Measurements from ENCODE around the gene TIGD1. TPM values are rescaled to one million over a fixed set of nuclear protein-coding genes. Genes with fewer than 3 reads are reported as not detected.
A peak's percentile ranks its signal among the peaks of the same experiment; 100 is the strongest.

The TIGD1 gene
- total RNA-seq, 1 experiment from 2014 or later, result 6.0 TPM

DNA sequence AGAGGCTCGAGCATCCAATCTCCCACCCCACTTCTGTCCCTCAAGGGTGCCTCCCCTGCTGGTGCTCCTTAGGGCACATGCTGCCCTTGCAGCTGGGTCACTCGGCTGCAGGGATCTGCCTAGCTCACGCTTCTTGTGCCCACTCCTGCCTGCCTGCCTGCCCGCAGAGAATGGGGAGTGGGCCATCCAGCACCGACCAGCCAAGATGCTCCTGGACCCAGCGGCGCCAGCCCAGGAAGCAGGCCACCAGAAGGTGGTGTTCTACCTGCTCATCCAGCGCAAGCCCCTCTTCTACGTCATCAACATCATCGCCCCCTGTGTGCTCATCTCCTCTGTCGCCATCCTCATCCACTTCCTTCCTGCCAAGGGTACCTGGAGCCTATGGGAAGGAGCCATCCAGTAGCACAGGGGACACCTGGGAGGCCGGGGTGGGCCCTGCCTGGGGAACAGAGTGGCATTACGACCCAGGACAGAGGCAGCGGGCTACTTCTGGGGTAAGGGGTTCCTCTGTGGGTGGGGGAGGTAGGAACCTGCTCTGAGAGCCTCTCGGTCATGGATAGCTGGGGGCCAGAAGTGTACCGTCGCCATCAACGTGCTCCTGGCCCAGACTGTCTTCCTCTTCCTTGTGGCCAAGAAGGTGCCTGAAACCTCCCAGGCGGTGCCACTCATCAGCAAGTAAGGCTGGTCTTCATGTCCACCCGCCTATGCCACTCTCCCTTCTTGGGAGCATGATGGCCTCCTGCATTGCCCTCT lies 7.5 kb downstream of the TIGD1 start:
- H3K9me2 ChIP-seq (ENCODE audit: insufficient read depth), result no peaks in the 10 kb centered on the region
- H3K4me1 ChIP-seq (ENCODE audit: control insufficient read depth in 1 of 2, insufficient read depth in 2 of 2, low read length in 2 of 2), result 0 out of 4 replicates have a peak, but pooled peaks cover 0 to 3% of the 10 kb centered on the region in 2 experiments
- ChIA-PET POLR2A (no interaction called here), RAD21 (ENCODE audit: low non-redundant PET in 1 of 2, low total read pairs in 2 of 2, uncharacterized antibody in 2 of 2, unreplicated experiment in 2 of 2) (no interaction called here), CTCF (no interaction called here)
- intact Hi-C loops (cut with micrococcal nuclease), result no loop called here
- H3K79me2 ChIP-seq (ENCODE audit: insufficient read depth, low read length), result peaks cover 9% of the 10 kb centered on the region
- TF ChIP-seq, protein P1, sequence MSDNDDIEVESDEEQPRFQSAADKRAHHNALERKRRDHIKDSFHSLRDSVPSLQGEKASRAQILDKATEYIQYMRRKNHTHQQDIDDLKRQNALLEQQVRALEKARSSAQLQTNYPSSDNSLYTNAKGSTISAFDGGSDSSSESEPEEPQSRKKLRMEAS (IDR thresholded peaks at IDR 0.05), result 0 out of 2 replicates have a peak, but pooled peaks have one; percentile 10
- TF ChIP-seq TCF7L2 (IDR thresholded peaks at IDR 0.05; ENCODE audit: borderline replicate concordance, extremely low read depth, insufficient read depth, insufficient read length), result no peak
- ATAC-seq, result no peak
- H4K20me1 ChIP-seq (ENCODE audit: insufficient read depth), result no peaks in the 10 kb centered on the region
- no peak overlapping the region for H2AFZ ChIP-seq (ENCODE audit: low read depth, low read length, poor library complexity, severe bottlenecking)
- H3K9me3 ChIP-seq (ENCODE audit: control insufficient read depth in 1 of 2, insufficient read depth in 1 of 2, low read depth in 1 of 2, low read length in 2 of 2), result no peaks in the 10 kb centered on the region
- peaks cover 2 to 7% of the 10 kb centered on the region in 2 experiments; a peak in 1 of 4 replicates for H3K36me3 ChIP-seq (ENCODE audit: control insufficient read depth in 1 of 2, insufficient read depth in 2 of 2, low read length in 2 of 2)
- H3K27me3 ChIP-seq (ENCODE audit: insufficient read depth, low read length), result no peaks in the 10 kb centered on the region
- no TSS peak for BruUV-seq (replicated peaks)
- H3K4me3 ChIP-seq (replicated peaks in 1 of 2; ENCODE audit: low read depth in 1 of 2, low read length in 2 of 2), result no peak overlapping the region
- H3K27ac ChIP-seq (ENCODE audit: low read depth, low read length), result no peak overlapping the region
- no peak overlapping the region for H3K9ac ChIP-seq (ENCODE audit: low read length)
- no peak for DNase-seq (ENCODE audit: low read depth, low spot score)
- no peak overlapping the region for H3K4me2 ChIP-seq (ENCODE audit: low read length)

DNA sequence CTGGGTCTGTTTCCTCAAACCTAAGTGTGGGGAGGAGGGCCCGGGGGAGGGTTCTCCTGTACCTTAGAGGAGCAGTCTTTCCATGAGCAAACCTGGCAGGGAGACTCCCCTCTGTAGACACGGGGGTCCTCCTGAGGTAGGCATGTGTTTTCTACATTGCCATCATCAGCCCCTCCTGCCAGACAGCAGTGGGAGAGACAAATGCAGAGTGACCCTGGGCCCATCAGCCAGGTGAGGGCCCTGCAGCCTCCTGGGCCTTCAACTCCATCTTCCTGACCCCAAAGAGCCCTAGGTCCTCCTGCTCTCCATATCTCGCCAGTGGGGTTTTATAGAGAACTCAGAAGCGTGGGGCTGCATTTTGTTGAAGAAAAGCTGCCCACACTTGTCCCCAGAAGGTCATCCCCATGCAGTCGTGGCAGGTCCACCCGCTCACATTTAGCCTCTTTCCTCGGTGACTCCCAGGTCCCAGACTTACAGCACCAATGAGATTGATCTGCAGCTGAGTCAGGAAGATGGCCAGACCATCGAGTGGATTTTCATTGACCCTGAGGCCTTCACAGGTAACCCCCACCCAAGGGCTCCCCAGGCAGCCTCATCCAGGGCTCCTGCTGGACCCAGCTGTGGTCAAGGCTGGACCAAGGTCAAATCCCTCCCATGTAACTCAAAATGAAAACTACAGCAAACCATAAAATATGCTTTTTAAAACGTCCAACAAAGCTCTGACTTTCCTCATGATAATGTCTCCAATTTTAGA lies 8.2 kb downstream of the TIGD1 start:
- Histone ChIP-seq H3K9me2 (ENCODE audit: insufficient read depth) (no peaks in the 10 kb centered on the region), H3K4me2 (ENCODE audit: low read length) (no peak overlapping the region), H4K20me1 (ENCODE audit: insufficient read depth) (no peaks in the 10 kb centered on the region), H3K4me1 (ENCODE audit: control insufficient read depth in 1 of 2, insufficient read depth in 2 of 2, low read length in 2 of 2) (0 out of 4 replicates have a peak, but pooled peaks cover 0 to 3% of the 10 kb centered on the region in 2 experiments), H3K9me3 (ENCODE audit: control insufficient read depth in 1 of 2, insufficient read depth in 1 of 2, low read depth in 1 of 2, low read length in 2 of 2) (no peaks in the 10 kb centered on the region), H3K9ac (ENCODE audit: low read length) (no peak overlapping the region), H3K4me3 (replicated peaks in 1 of 2; ENCODE audit: low read depth in 1 of 2, low read length in 2 of 2) (no peak overlapping the region), H3K36me3 (ENCODE audit: control insufficient read depth in 1 of 2, insufficient read depth in 2 of 2, low read length in 2 of 2) (peaks cover 1 to 2% of the 10 kb centered on the region in 2 experiments; a peak in 1 of 4 replicates), H3K27ac (ENCODE audit: low read depth, low read length) (no peak overlapping the region), H3K79me2 (ENCODE audit: insufficient read depth, low read length) (peaks cover 1% of the 10 kb centered on the region), H2AFZ (ENCODE audit: low read depth, low read length, poor library complexity, severe bottlenecking) (no peak overlapping the region), H3K27me3 (ENCODE audit: insufficient read depth, low read length) (no peaks in the 10 kb centered on the region)
- no TSS peak for BruUV-seq (replicated peaks)
- intact Hi-C loops (cut with micrococcal nuclease), result no loop called here
- RAD21 ChIA-PET (ENCODE audit: low non-redundant PET in 1 of 2, low total read pairs in 2 of 2, uncharacterized antibody in 2 of 2, unreplicated experiment in 2 of 2), result no interaction called here
- TF ChIP-seq POLR2AphosphoS5 (IDR thresholded peaks at IDR 0.05; ENCODE audit: low read depth, low read length), result peak; percentile 5; the same call in 1 of the 2 replicates
- TF ChIP-seq, protein P1 (IDR thresholded peaks at IDR 0.05), result no peak
- TF ChIP-seq FOSL1 (IDR thresholded peaks at IDR 0.05; ENCODE audit: low read depth), result no peak
- no peak for TF ChIP-seq ATF3 (IDR thresholded peaks at IDR 0.05)
- TF ChIP-seq CBX3 (IDR thresholded peaks at IDR 0.05; ENCODE audit: low read depth), result no peak
- DNase-seq (ENCODE audit: low read depth, low spot score) (no peak), ATAC-seq (no peak)
- CTCF ChIA-PET, result no interaction called here
- POLR2A ChIA-PET, result no interaction called here
